HL-60 (cell line): ENCODE measurements around the gene AMDHD2.

Experiments
- DNase-seq, 2 experiments: peaks; one replicate each; pipeline ENCODE4 v3.0.0-alpha.2; 2010 to 2020; ENCODE audit warnings: low read depth in 1 of 2, low spot score in 1 of 2
- H3K27ac ChIP-seq: fragments of 250-450 bp; sonication (Bioruptor Pico); replicated peaks from 2 replicates; pipeline ENCODE4 v1.5.1; 2020; ENCODE audit warnings: mild to moderate bottlenecking, moderate library complexity
- H3K27me3 ChIP-seq: fragments of 250-450 bp; sonication (Bioruptor Pico); 2 replicates; pipeline ENCODE4 v1.5.1; 2021; ENCODE audit warnings: mild to moderate bottlenecking, moderate library complexity; ENCODE audit not compliant: insufficient read depth, poor library complexity, severe bottlenecking
- H3K4me3 ChIP-seq: replicated peaks from 2 replicates; pipeline ENCODE4 v1.5.1; 2011; ENCODE audit warnings: mild to moderate bottlenecking, control low read depth, low read length; ENCODE audit not compliant: insufficient read depth
- GABPA ChIP-seq: IDR thresholded peaks from 2 replicates; pipeline ENCODE4 v1.6.1; 2012; ENCODE audit warnings: low read depth
- POLR2AphosphoS5 ChIP-seq: IDR thresholded peaks from 2 replicates; pipeline ENCODE4 v1.6.1; 2012; ENCODE audit warnings: low read depth
- REST ChIP-seq: IDR thresholded peaks from 2 replicates; pipeline ENCODE4 v1.6.1; 2012; ENCODE audit warnings: low read depth; ENCODE audit not compliant: insufficient replicate concordance
- SPI1 ChIP-seq: IDR thresholded peaks from 2 replicates; pipeline ENCODE4 v1.6.1; 2012; ENCODE audit warnings: low read depth, mild to moderate bottlenecking, borderline replicate concordance
- TF ChIP-seq, protein P1 (sequence below): IDR thresholded peaks from one replicate; pipeline ENCODE4 v1.5.1; 2011; ENCODE audit warnings: low read length, control low read depth, inconsistent platforms; ENCODE audit not compliant: insufficient read depth

Gene AMDHD2

DNA sequence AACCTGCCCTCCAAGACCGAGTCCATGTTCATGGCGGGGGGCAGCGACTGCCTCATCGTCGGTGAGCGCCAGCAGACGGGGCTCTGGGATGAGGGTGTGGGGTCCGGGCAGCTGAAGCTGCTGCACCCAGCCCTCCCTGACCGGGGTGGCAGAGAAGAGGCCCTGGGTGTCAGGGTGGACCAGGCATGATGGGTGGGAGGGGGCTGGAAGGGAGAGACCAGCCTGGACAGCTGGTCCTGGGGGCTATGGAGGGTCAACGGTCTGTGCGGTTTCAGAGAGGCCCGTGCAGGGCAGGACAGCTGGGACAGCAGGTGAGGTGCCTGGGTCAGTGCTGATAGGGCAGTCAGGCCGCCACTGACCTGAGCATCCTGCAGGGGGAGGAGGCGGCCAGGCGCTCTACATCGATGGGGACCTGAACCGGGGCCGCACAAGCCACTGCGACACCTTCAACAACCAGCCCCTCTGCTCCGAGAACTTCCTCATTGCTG lies 19.7 kb upstream of the AMDHD2 start:
- no peak for DNase-seq
- TF ChIP-seq REST (no peak), SPI1 (no peak), GABPA (no peak), POLR2AphosphoS5 (no peak)
- TF ChIP-seq, protein P1, sequence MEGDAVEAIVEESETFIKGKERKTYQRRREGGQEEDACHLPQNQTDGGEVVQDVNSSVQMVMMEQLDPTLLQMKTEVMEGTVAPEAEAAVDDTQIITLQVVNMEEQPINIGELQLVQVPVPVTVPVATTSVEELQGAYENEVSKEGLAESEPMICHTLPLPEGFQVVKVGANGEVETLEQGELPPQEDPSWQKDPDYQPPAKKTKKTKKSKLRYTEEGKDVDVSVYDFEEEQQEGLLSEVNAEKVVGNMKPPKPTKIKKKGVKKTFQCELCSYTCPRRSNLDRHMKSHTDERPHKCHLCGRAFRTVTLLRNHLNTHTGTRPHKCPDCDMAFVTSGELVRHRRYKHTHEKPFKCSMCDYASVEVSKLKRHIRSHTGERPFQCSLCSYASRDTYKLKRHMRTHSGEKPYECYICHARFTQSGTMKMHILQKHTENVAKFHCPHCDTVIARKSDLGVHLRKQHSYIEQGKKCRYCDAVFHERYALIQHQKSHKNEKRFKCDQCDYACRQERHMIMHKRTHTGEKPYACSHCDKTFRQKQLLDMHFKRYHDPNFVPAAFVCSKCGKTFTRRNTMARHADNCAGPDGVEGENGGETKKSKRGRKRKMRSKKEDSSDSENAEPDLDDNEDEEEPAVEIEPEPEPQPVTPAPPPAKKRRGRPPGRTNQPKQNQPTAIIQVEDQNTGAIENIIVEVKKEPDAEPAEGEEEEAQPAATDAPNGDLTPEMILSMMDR = no peak
- Histone ChIP-seq H3K4me3 (no peak overlapping the region), H3K27ac (no peak overlapping the region), H3K27me3 (no peaks in the 10 kb centered on the region)

GRCh38 chr16:2500918-2501750 lies 19.0 kb upstream of the AMDHD2 start:
- H3K4me3 ChIP-seq = no peak overlapping the region
- peak in 1 of 2 experiments; percentile 72 for DNase-seq
- no peak overlapping the region for H3K27ac ChIP-seq
- no peak for TF ChIP-seq GABPA
- TF ChIP-seq, protein P1 = peak; percentile 96
- no peaks in the 10 kb centered on the region for H3K27me3 ChIP-seq

GRCh38 chr16:2501946-2502895 lies 17.9 kb upstream of the AMDHD2 start:
- Histone ChIP-seq H3K27ac (no peak overlapping the region), H3K27me3 (no peaks in the 10 kb centered on the region), H3K4me3 (no peak overlapping the region)
- TF ChIP-seq, protein P1 = no peak
- no peak for TF ChIP-seq GABPA
- TF ChIP-seq REST = no peak
- TF ChIP-seq POLR2AphosphoS5 = no peak
- no peak for TF ChIP-seq SPI1
- no peak for DNase-seq
